Coronary artery (tissue), 2 donors: ENCODE results near the gene CHMP1B.
"Not testable (repeated sequence)": the region's sequence is repeated elsewhere in the genome, so short reads cannot be mapped to it uniquely, and the experiment has no call there.

Experiments
- DNase-seq: peaks from one replicate; pipeline ENCODE4 v3.0.0-alpha.2; 2017; ENCODE audit warnings: low spot score
- H3K27ac ChIP-seq, 2 donors: fragments of 200-600 bp; sonication (generic); one replicate each; pipeline ENCODE4 v1.5.1; 2016 to 2019
- H3K4me3 ChIP-seq: fragments of 200-600 bp; sonication (generic); 2 replicates; pipeline ENCODE4 v1.5.1; 2016; ENCODE audit warnings: mild to moderate bottlenecking, moderate library complexity
- CTCF ChIP-seq: fragments of 200-600 bp; sonication (generic); IDR thresholded peaks from one replicate; pipeline ENCODE4 v1.5.1; 2019; ENCODE audit warnings: antibody characterized with exemption

Gene CHMP1B

GRCh38 chr18:11886577-11887110 is 35.4 kb downstream of the CHMP1B start:
- no peak for DNase-seq
- TF ChIP-seq CTCF = no peak

GRCh38 chr18:11887328-11888128 is 36.3 kb downstream of the CHMP1B start:
- TF ChIP-seq CTCF = no peak
- no peak for DNase-seq
- no peak overlapping the region for H3K4me3 ChIP-seq
- H3K27ac ChIP-seq = no peak overlapping the region

More at GRCh38 chr18:11886577-11887110, 35.4 kb downstream of the CHMP1B start:
- Histone ChIP-seq H3K4me3 (no peak overlapping the region), H3K27ac (no peak overlapping the region)

- no peak for TF ChIP-seq CTCF
- no peak overlapping the region for H3K4me3 ChIP-seq
- H3K27ac ChIP-seq = no peak overlapping the region
- no peak for DNase-seq
Measured at GRCh38 chr18:11888726-11889125, 37.5 kb downstream of the CHMP1B start.

GRCh38 chr18:11889284-11889683 is 38.1 kb downstream of the CHMP1B start:
- Histone ChIP-seq H3K4me3 (no peak overlapping the region), H3K27ac (no peak overlapping the region)
- no peak for DNase-seq
- TF ChIP-seq CTCF = no peak

GRCh38 chr18:11891737-11892136 is 40.5 kb downstream of the CHMP1B start:
- no peak for TF ChIP-seq CTCF
- Histone ChIP-seq H3K27ac (no peak overlapping the region), H3K4me3 (no peak overlapping the region)
- DNase-seq = no peak

- not testable (repeated sequence) for H3K4me3 ChIP-seq, H3K27ac ChIP-seq, DNase-seq
Measured at GRCh38 chr18:11892438-11892837, 41.2 kb downstream of the CHMP1B start.

- no peak overlapping the region for H3K27ac ChIP-seq
- DNase-seq = no peak
- TF ChIP-seq CTCF = no peak
- no peak overlapping the region for H3K4me3 ChIP-seq
Measured at GRCh38 chr18:11897781-11898180, 46.6 kb downstream of the CHMP1B start.
